Left renal pelvis (tissue), 4 donors: Measurements from ENCODE around the gene ADAD1. TPM values are rescaled to one million over a fixed set of nuclear protein-coding genes. Genes with fewer than 3 reads are reported as not detected.
"Not testable (repeated sequence)": the region's sequence is repeated elsewhere in the genome, so short reads cannot be mapped to it uniquely, and the experiment has no call there.

ENCODE experiments used
- DNase-seq, 4 donors: peaks; one replicate each; pipeline ENCODE4 v3.0.0-alpha.2; 2013; ENCODE audit warnings: low read depth in 4 of 4, low spot score in 3 of 4
- polyA plus RNA-seq, 4 donors: library from polyadenylated mRNA; unstranded; fragments of 120-200 nt; gene quantifications; one replicate each; pipeline ENCODE4 v1.2.1, GENCODE V29; 2013; ENCODE audit not compliant: insufficient read length in 4 of 4

The ADAD1 gene
- polyA plus RNA-seq: not detected

- DNase-seq: no peak
These were observed at the start of gene ADAD1 for GRCh38 chr4:122378711-122379110. Gene ADAD1 (plus strand): TSS chr4:122379011. CDS start chr4:122380070, 1,059 bp downstream.

- no peak for DNase-seq
These were observed 48.8 kb upstream of the ADAD1 start for GRCh38 chr4:122329876-122330565.

GRCh38 chr4:122331195-122331594, 47.6 kb upstream of the ADAD1 start:
- no peak for DNase-seq

GRCh38 chr4:122334828-122335227, 44.0 kb upstream of the ADAD1 start:
- no peak for DNase-seq

GRCh38 chr4:122341886-122342285, 36.9 kb upstream of the ADAD1 start:
- DNase-seq: no peak

GRCh38 chr4:122346036-122346435, 32.8 kb upstream of the ADAD1 start:
- no peak for DNase-seq

- no peak for DNase-seq
These were observed 32.3 kb upstream of the ADAD1 start for GRCh38 chr4:122346503-122346902.

- DNase-seq: no peak
These were observed 22.4 kb upstream of the ADAD1 start for GRCh38 chr4:122356317-122356808.

GRCh38 chr4:122360754-122361153, 18.1 kb upstream of the ADAD1 start:
- DNase-seq: no peak

- no peak for DNase-seq
These were observed 14.0 kb upstream of the ADAD1 start for GRCh38 chr4:122364700-122365404.

- DNase-seq: not testable (repeated sequence)
These were observed 10.0 kb upstream of the ADAD1 start for GRCh38 chr4:122368786-122369185.

- DNase-seq: no peak
These were observed 1.5 kb upstream of the ADAD1 start for GRCh38 chr4:122377352-122377751.

- no peak for DNase-seq
These were observed 428 bp downstream of the ADAD1 start for GRCh38 chr4:122379239-122379638.

- no peak for DNase-seq
These were observed 4.5 kb downstream of the ADAD1 start for GRCh38 chr4:122383341-122383740.

- no peak for DNase-seq
These were observed 5.4 kb downstream of the ADAD1 start for GRCh38 chr4:122384245-122384644.

GRCh38 chr4:122393276-122393675, 14.5 kb downstream of the ADAD1 start:
- no peak for DNase-seq

- no peak for DNase-seq
These were observed 25.1 kb downstream of the ADAD1 start for GRCh38 chr4:122403861-122404260.

- no peak for DNase-seq
These were observed 33.7 kb downstream of the ADAD1 start for GRCh38 chr4:122412547-122412946.

GRCh38 chr4:122423246-122423645, 44.4 kb downstream of the ADAD1 start:
- no peak for DNase-seq

GRCh38 chr4:122431351-122431750, 52.5 kb downstream of the ADAD1 start:
- DNase-seq: no peak

GRCh38 chr4:122434285-122434684, 55.5 kb downstream of the ADAD1 start:
- DNase-seq: no peak

- no peak for DNase-seq
These were observed 72.0 kb downstream of the ADAD1 start for GRCh38 chr4:122450847-122451246.
